Endothelial cell (in vitro differentiated cells): ENCODE results near the gene TSHZ2. TPM values are rescaled to one million over a fixed set of nuclear protein-coding genes. Genes with fewer than 3 reads are reported as not detected.

Source experiments
- DNase-seq: peaks from one replicate; pipeline ENCODE4 v3.0.0; 2021; ENCODE audit warnings: low spot score
- H3K27ac Mint-ChIP-seq: one replicate; pipeline ENCODE4 v1.8.0; 2021; ENCODE audit warnings: mixed read lengths, inconsistent platforms; ENCODE audit not compliant: unreplicated experiment
- H3K27me3 Mint-ChIP-seq: one replicate; pipeline ENCODE4 v1.8.0; 2021; ENCODE audit warnings: mild to moderate bottlenecking, moderate library complexity, mixed read lengths, inconsistent platforms; ENCODE audit not compliant: unreplicated experiment
- H3K36me3 Mint-ChIP-seq: one replicate; pipeline ENCODE4 v1.8.0; 2021; ENCODE audit warnings: mild to moderate bottlenecking, low read depth, mixed read lengths, inconsistent platforms; ENCODE audit not compliant: unreplicated experiment
- H3K4me1 Mint-ChIP-seq: one replicate; pipeline ENCODE4 v1.8.0; 2021; ENCODE audit warnings: mild to moderate bottlenecking, mixed read lengths, inconsistent platforms; ENCODE audit not compliant: unreplicated experiment
- H3K4me3 Mint-ChIP-seq: one replicate; pipeline ENCODE4 v1.8.0; 2021; ENCODE audit warnings: mild to moderate bottlenecking, mixed read lengths, inconsistent platforms; ENCODE audit not compliant: unreplicated experiment
- H3K9me3 Mint-ChIP-seq: one replicate; pipeline ENCODE4 v1.8.0; 2021; ENCODE audit warnings: mixed read lengths, inconsistent platforms; ENCODE audit not compliant: unreplicated experiment
- total RNA-seq: library from RNA; stranded (reverse); fragmentation: NEBNext Ultra II Directional; extraction: Animal tissue kit (Norgen Biotek cat#: 25700); gene quantifications from one replicate; pipeline ENCODE4 v1.2.1, GENCODE V29; 2021; ENCODE audit not compliant: unreplicated experiment
- TF ChIP-seq, protein P1 (sequence below): fragments of 200-600 bp; sonication (generic); IDR thresholded peaks from one replicate; pipeline ENCODE4 v1.5.0; 2021; ENCODE audit warnings: antibody characterized with exemption; ENCODE audit not compliant: unreplicated experiment

TSHZ2 gene
- total RNA-seq, 1 donor from 2014 or later = 2.3 TPM

DNA sequence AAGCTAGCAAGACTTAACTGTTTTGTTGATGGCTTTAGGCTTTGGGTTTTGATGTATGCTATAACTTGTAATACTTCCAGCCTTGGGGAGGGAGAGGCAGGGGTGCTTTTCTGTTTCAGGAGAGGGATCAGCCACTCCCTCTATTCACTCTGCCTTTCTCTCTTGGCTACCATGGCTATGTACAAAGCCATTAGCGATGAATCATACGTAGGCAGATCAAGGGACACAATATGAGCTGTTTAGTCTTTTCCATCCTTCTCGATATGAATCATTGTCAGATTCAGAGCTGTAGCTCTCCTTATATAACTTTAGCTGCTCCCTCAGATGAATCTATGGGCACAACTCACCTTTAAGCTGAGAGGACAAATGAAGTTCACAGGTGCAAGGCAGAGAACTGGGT is 230.6 kb downstream of the TSHZ2 start:
- H3K27ac Mint-ChIP-seq = no peak overlapping the region
- no peaks in the 10 kb centered on the region for H3K36me3 Mint-ChIP-seq
- no peaks in the 10 kb centered on the region for H3K9me3 Mint-ChIP-seq
- no peak for DNase-seq
- H3K4me1 Mint-ChIP-seq = no peaks in the 10 kb centered on the region
- peaks cover 2% of the 10 kb centered on the region for H3K27me3 Mint-ChIP-seq
- H3K4me3 Mint-ChIP-seq = no peak overlapping the region
- TF ChIP-seq, protein P1, sequence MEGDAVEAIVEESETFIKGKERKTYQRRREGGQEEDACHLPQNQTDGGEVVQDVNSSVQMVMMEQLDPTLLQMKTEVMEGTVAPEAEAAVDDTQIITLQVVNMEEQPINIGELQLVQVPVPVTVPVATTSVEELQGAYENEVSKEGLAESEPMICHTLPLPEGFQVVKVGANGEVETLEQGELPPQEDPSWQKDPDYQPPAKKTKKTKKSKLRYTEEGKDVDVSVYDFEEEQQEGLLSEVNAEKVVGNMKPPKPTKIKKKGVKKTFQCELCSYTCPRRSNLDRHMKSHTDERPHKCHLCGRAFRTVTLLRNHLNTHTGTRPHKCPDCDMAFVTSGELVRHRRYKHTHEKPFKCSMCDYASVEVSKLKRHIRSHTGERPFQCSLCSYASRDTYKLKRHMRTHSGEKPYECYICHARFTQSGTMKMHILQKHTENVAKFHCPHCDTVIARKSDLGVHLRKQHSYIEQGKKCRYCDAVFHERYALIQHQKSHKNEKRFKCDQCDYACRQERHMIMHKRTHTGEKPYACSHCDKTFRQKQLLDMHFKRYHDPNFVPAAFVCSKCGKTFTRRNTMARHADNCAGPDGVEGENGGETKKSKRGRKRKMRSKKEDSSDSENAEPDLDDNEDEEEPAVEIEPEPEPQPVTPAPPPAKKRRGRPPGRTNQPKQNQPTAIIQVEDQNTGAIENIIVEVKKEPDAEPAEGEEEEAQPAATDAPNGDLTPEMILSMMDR = no peak

DNA sequence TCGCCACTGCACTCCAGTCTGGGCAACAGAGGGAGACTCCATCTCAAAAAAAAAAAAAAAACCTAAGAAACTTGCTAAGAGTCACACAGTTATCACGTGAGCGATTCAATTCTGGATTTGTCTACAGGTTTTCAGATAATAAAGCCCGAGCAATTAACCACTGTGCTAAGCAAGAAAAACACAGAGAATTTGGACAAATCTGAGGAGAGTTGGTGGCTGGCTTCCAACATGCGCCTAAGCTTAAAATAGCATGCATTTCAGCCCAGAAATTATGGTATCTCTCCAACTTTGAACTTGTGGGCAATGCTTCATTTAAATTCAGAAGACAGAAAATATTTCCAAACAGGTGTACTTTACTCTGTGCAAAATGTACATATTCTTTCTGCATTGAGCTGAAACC is 232.9 kb downstream of the TSHZ2 start:
- TF ChIP-seq, protein P1 = no peak
- no peaks in the 10 kb centered on the region for H3K4me1 Mint-ChIP-seq
- no peak overlapping the region for H3K4me3 Mint-ChIP-seq
- H3K27ac Mint-ChIP-seq = no peak overlapping the region
- no peaks in the 10 kb centered on the region for H3K36me3 Mint-ChIP-seq
- DNase-seq = no peak
- peaks cover 2% of the 10 kb centered on the region for H3K27me3 Mint-ChIP-seq
- H3K9me3 Mint-ChIP-seq = no peaks in the 10 kb centered on the region

DNA sequence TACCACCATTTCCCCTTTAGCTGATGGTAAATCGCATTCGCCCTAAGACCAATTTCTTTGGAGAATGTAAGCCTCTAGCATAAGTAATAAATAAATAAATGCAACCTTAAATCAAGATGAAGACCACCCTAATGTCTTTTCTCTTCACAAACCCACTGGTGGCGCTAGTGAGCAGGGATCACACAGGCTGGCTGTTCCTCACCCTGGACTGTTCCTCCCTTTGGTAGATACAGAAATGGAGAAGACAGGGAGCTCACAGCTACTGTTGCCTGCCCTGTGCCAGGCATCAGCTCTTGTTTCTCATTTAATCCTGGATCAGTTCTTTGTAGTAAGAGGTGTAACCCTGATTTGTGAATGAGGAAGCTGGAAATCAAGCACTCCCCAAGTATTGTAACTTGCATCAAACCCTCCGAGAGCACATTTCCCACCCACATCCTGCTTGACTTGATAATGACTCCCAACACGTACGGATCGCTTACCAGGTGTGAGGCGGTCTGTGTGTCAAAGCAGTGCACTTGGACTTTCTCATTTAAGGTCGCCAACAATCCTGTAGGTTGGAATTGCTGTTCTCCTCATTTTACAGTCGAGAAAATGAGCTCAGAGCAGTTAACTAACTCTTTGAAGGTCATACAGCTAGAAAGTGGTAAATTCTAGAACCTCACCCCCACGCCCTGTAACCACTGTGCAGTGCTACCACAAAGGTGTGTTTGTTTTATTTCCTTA is 236.1 kb downstream of the TSHZ2 start:
- no peaks in the 10 kb centered on the region for H3K36me3 Mint-ChIP-seq
- no peaks in the 10 kb centered on the region for H3K4me1 Mint-ChIP-seq
- H3K4me3 Mint-ChIP-seq = no peak overlapping the region
- TF ChIP-seq, protein P1 = peak; percentile 55
- H3K27ac Mint-ChIP-seq = no peak overlapping the region
- H3K27me3 Mint-ChIP-seq = no peaks in the 10 kb centered on the region
- peak; percentile 57 for DNase-seq
- no peaks in the 10 kb centered on the region for H3K9me3 Mint-ChIP-seq

DNA sequence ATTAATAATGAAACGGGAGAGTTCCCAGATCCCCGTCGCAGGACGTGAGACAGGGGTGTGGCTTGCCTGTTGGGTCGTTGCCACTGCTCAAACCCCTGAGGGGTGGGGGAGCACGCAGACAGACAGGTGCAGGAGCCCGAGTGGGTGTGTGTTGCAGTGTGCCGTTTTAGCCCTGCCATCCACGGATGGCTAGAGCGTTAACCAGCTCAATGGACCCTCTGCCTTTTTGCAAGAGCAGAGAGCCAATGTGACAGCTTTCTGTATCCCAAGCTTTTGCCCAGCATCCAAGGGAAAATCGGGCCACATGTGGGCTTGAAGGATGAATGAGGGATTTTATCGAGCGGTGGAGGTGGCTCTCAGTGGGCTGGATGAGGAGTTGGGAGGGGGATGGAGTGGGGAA is 237.9 kb downstream of the TSHZ2 start:
- Mint-ChIP-seq H3K36me3 (no peaks in the 10 kb centered on the region), H3K4me1 (no peaks in the 10 kb centered on the region), H3K9me3 (no peaks in the 10 kb centered on the region), H3K4me3 (no peak overlapping the region), H3K27ac (no peak overlapping the region), H3K27me3 (no peaks in the 10 kb centered on the region)
- TF ChIP-seq, protein P1 = no peak
- no peak for DNase-seq

DNA sequence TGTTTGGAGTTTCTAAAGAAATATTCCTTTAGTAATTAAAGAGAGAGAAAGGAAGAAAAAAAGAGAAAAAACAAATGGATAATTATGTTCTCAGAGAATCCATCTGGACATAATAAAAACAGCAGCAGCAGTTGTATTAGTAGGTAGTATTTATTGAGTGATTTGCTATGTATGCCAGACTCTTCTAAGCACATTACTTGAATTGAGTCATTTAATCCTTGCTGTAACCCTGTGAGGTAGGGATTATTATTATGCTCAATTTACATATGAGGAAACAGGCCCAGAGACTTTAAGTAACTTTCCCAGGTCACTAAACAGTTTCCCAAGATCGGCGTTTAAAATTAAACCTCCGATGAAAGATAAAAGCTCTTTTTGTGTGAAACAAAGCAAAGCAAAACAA is 238.8 kb downstream of the TSHZ2 start:
- Mint-ChIP-seq H3K36me3 (no peaks in the 10 kb centered on the region), H3K27ac (no peak overlapping the region), H3K9me3 (no peaks in the 10 kb centered on the region), H3K4me1 (no peaks in the 10 kb centered on the region), H3K27me3 (no peaks in the 10 kb centered on the region), H3K4me3 (no peak overlapping the region)
- TF ChIP-seq, protein P1 = no peak
- DNase-seq = no peak
